A549 (cell line): ENCODE results near the gene PHTF2.

Experiments
- CEBPB ChIP-seq, 2 experiments: fragments of >200 bp in 1 of 2; sonication (Bioruptor Twin) in 1 of 2; formaldehyde crosslinking in 1 of 2; IDR thresholded peaks; 2 replicates each; pipeline ENCODE4 v1.6.1; 2012 to 2016
- CTCF ChIP-seq: fragments of >200 bp; sonication (Bioruptor Twin); formaldehyde crosslinking; IDR thresholded peaks from 3 replicates; pipeline ENCODE4 v1.5.1; 2016
- E2F6 ChIP-seq: IDR thresholded peaks from 2 replicates; pipeline ENCODE4 v1.6.1; 2012; ENCODE audit warnings: low read depth, borderline replicate concordance
- EP300 ChIP-seq, 2 experiments: fragments of >200 bp; sonication (Bioruptor Twin); formaldehyde crosslinking; IDR thresholded peaks; 2 replicates in 1 of 2; 3 replicates in 1 of 2; pipeline ENCODE4 v1.6.1; 2016 to 2017
- KDM1A ChIP-seq: fragments of 200-600 bp; sonication (generic); IDR thresholded peaks from 2 replicates; pipeline ENCODE4 v1.6.1; 2016; ENCODE audit warnings: low read depth, mild to moderate bottlenecking
- PBX3 ChIP-seq: IDR thresholded peaks from 2 replicates; pipeline ENCODE4 v1.6.1; 2012
- SREBF2 ChIP-seq: fragments of 450-650 bp; IDR thresholded peaks from 2 replicates; pipeline ENCODE4 v1.6.1; 2014; ENCODE audit warnings: mild to moderate bottlenecking, moderate library complexity

- TF ChIP-seq KDM1A (no peak), CEBPB (IDR thresholded peaks at IDR 0.05) (no peak), CTCF (no peak), PBX3 (no peak), EP300 (IDR thresholded peaks at IDR 0.05) (no peak), E2F6 (no peak), SREBF2 (no peak)
Measured at GRCh38 chr7:77975672-77976480, 177.3 kb downstream of the PHTF2 start.
